ENCODE measurements around the gene SLC9A5.

- TF ChIP-seq CTCF (IDR thresholded peaks at IDR 0.05), result no peak
- TF ChIP-seq POLR2A (IDR thresholded peaks at IDR 0.05), result no peak
- no peak for TF ChIP-seq POLR2AphosphoS5 (IDR thresholded peaks at IDR 0.05)
These were observed 53.3 kb downstream of the SLC9A5 start for GRCh38 chr16:67302076-67302475.
